Measurements from ENCODE around the gene MEDAG.
"Not testable (repeated sequence)": the region's sequence is repeated elsewhere in the genome, so short reads cannot be mapped to it uniquely, and the experiment has no call there.

Gene MEDAG

GRCh38 chr13:30910676-30911075, 4.6 kb downstream of the MEDAG start:
- no peak for DNase-seq

GRCh38 chr13:30915691-30916541, 9.8 kb downstream of the MEDAG start:
- DNase-seq = no peak

- no peak for DNase-seq
These were observed 10.9 kb downstream of the MEDAG start for GRCh38 chr13:30916991-30917390.

- DNase-seq = no peak
These were observed 12.8 kb downstream of the MEDAG start for GRCh38 chr13:30918662-30919405.

- no peak for DNase-seq
These were observed 14.3 kb downstream of the MEDAG start for GRCh38 chr13:30920162-30920909.

- no peak for DNase-seq
These were observed 17.3 kb downstream of the MEDAG start for GRCh38 chr13:30923418-30923817.

- no peak for DNase-seq
These were observed 18.6 kb downstream of the MEDAG start for GRCh38 chr13:30924721-30925120.

- no peak for DNase-seq
These were observed 19.4 kb downstream of the MEDAG start for GRCh38 chr13:30925429-30925828.

GRCh38 chr13:30926781-30927180, 20.7 kb downstream of the MEDAG start:
- no peak for DNase-seq

GRCh38 chr13:30927188-30927587, 21.1 kb downstream of the MEDAG start:
- DNase-seq = not testable (repeated sequence)

GRCh38 chr13:30927595-30927994, 21.5 kb downstream of the MEDAG start:
- no peak for DNase-seq

GRCh38 chr13:30928978-30929377, 22.9 kb downstream of the MEDAG start:
- DNase-seq = no peak

- no peak for DNase-seq
These were observed 26.6 kb downstream of the MEDAG start, which contains the start of gene TEX26 for GRCh38 chr13:30932481-30933353. Gene TEX26 (plus strand): TSS chr13:30932656. CDS start chr13:30932716, 60 bp downstream.

GRCh38 chr13:30933354-30933670, 27.2 kb downstream of the MEDAG start:
- no peak for DNase-seq

- no peak for DNase-seq
These were observed 28.3 kb downstream of the MEDAG start for GRCh38 chr13:30934381-30934780.

- no peak for DNase-seq
These were observed 28.7 kb downstream of the MEDAG start for GRCh38 chr13:30934803-30935202.

- no peak for DNase-seq
These were observed 30.9 kb downstream of the MEDAG start for GRCh38 chr13:30936971-30937370.

GRCh38 chr13:30943881-30944280, 37.8 kb downstream of the MEDAG start:
- no peak for DNase-seq

GRCh38 chr13:30957258-30957943, 51.3 kb downstream of the MEDAG start:
- DNase-seq = no peak

GRCh38 chr13:30959678-30960077, 53.6 kb downstream of the MEDAG start:
- no peak for DNase-seq

- DNase-seq = no peak
These were observed 57.7 kb downstream of the MEDAG start for GRCh38 chr13:30963791-30964190.

GRCh38 chr13:30965380-30965779, 59.3 kb downstream of the MEDAG start:
- DNase-seq = no peak

Measured in activated T-cell treated with anti-CD3 and anti-CD28 coated beads for 4 hours (primary cell).